Keratinocyte (primary cell): ENCODE data around the gene ANKRD42. TPM values are rescaled to one million over a fixed set of nuclear protein-coding genes. Genes with fewer than 3 reads are reported as not detected.

ENCODE experiments used
- DNase-seq: peaks from one replicate; pipeline ENCODE4 v3.0.0-alpha.2; 2011; ENCODE audit warnings: low read depth, missing footprints, low spot score
- FAIRE-seq: peaks from 2 replicates; lab custom pipeline; 2011; peaks lifted over from hg19 to GRCh38; lab: Jason Lieb, UNC
- H2AFZ ChIP-seq: 2 replicates; pipeline ENCODE4 v1.6.0; 2012; ENCODE audit warnings: low read length, control low read depth, inconsistent platforms; ENCODE audit not compliant: control insufficient read depth
- H3K27ac ChIP-seq: 2 replicates; pipeline ENCODE4 v1.5.1; 2011; ENCODE audit warnings: low read length; ENCODE audit not compliant: control insufficient read depth, insufficient read depth
- H3K27me3 ChIP-seq: 3 replicates; pipeline ENCODE4 v1.6.0; 2011; ENCODE audit warnings: low read length; ENCODE audit not compliant: control insufficient read depth, insufficient read depth; ENCODE audit errors: extremely low read depth
- H3K36me3 ChIP-seq, 2 experiments: 2 replicates in 1 of 2; 3 replicates in 1 of 2; pipeline ENCODE4 v1.5.1; 2011; ENCODE audit warnings: low read length in 2 of 2, mild to moderate bottlenecking in 1 of 2; ENCODE audit not compliant: control insufficient read depth in 2 of 2, insufficient read depth in 2 of 2; ENCODE audit errors: extremely low read depth in 1 of 2
- H3K4me1 ChIP-seq: 3 replicates; pipeline ENCODE4 v1.5.1; 2011; ENCODE audit warnings: low read length; ENCODE audit not compliant: control insufficient read depth, insufficient read depth; ENCODE audit errors: extremely low read depth
- H3K4me2 ChIP-seq: 3 replicates; pipeline ENCODE4 v1.6.0; 2011; ENCODE audit warnings: low read depth, low read length; ENCODE audit not compliant: control insufficient read depth, insufficient read depth; ENCODE audit errors: extremely low read depth
- H3K4me3 ChIP-seq, 3 experiments: fragments of 200-600 bp in 1 of 3; sonication (generic) in 1 of 3; 2 replicates in 2 of 3; 3 replicates in 1 of 3; pipeline ENCODE4 v1.5.1; 2011 to 2016; ENCODE audit warnings: low read length in 3 of 3, mild to moderate bottlenecking in 3 of 3, control low read depth in 2 of 3, inconsistent platforms in 1 of 3, low read depth in 1 of 3, mixed read lengths in 1 of 3, mixed run types in 1 of 3, moderate library complexity in 1 of 3; ENCODE audit not compliant: control insufficient read depth in 2 of 3, insufficient read depth in 2 of 3; ENCODE audit errors: extremely low read depth in 1 of 3
- H3K79me2 ChIP-seq: 2 replicates; pipeline ENCODE4 v1.6.0; 2012; ENCODE audit warnings: low read length; ENCODE audit not compliant: control insufficient read depth, insufficient read depth
- H3K9ac ChIP-seq: 3 replicates; pipeline ENCODE4 v1.6.0; 2011; ENCODE audit warnings: low read length; ENCODE audit not compliant: control insufficient read depth, insufficient read depth; ENCODE audit errors: extremely low read depth
- H3K9me1 ChIP-seq: 3 replicates; pipeline ENCODE4 v1.6.0; 2011; ENCODE audit warnings: low read length; ENCODE audit not compliant: control insufficient read depth, insufficient read depth; ENCODE audit errors: extremely low read depth
- H3K9me3 ChIP-seq: 2 replicates; pipeline ENCODE4 v1.5.1; 2012; ENCODE audit warnings: low read depth, low read length; ENCODE audit not compliant: control insufficient read depth
- H4K20me1 ChIP-seq: 3 replicates; pipeline ENCODE4 v1.6.0; 2011; ENCODE audit warnings: low read length; ENCODE audit not compliant: control insufficient read depth, insufficient read depth; ENCODE audit errors: extremely low read depth
- CTCF ChIP-seq, 3 experiments: IDR thresholded peaks in 1 of 3; conservative IDR thresholded peaks in 1 of 3; optimal IDR thresholded peaks in 1 of 3; 2 replicates in 2 of 3; 3 replicates in 1 of 3; pipeline versions ENCODE3 to v1.5.1; 2011; ENCODE audit warnings: low read length in 3 of 3, mild to moderate bottlenecking in 3 of 3, moderate library complexity in 2 of 3, control low read depth in 1 of 3, inconsistent platforms in 1 of 3; ENCODE audit not compliant: insufficient read depth in 2 of 3; ENCODE audit errors: extremely low read depth in 1 of 3
- EZH2 ChIP-seq: IDR thresholded peaks from one replicate; pipeline ENCODE4 v1.6.1; 2012; ENCODE audit warnings: inconsistent platforms, mild to moderate bottlenecking, low read length, moderate library complexity
- dilution Hi-C: fragments of 300-500 bp; cut with MboI; formaldehyde crosslinking; loops from one replicate; pipeline ENCODE4 v1.7.0; 2020; ENCODE audit warnings: low sequenced_read_pairs; ENCODE audit not compliant: extremely low pct_ligation_motif_present
- polyA plus RNA-seq, 5 experiments: library from polyadenylated mRNA; depleted of rRNA in 3 of 5; stranded (reverse) in 3 of 5; stranded (forward) in 1 of 5; unstranded in 1 of 5; fragments of >200 nt; gene quantifications; 1 replicate in 1 of 5; 2 replicates in 3 of 5; 3 replicates in 1 of 5; pipeline versions ENCODE4 v1.2.1 to v1.2.3, GENCODE V29; 2011 to 2012; ENCODE audit warnings: missing spikeins in 2 of 5, low read depth in 1 of 5, low replicate concordance in 1 of 5

The ANKRD42 gene
- polyA plus RNA-seq, 1 donor (not counting 4 experiments of a cell fraction or from before 2014, with no cell fraction given) = 11.0 TPM

- Histone ChIP-seq H3K27ac (peak overlapping the region; percentile 13), H4K20me1 (peaks cover 20% of the 10 kb centered on the region), H2AFZ (no peak overlapping the region), H3K4me3 (no peak overlapping the region), H3K4me1 (peaks cover 18% of the 10 kb centered on the region), H3K27me3 (no peaks in the 10 kb centered on the region), H3K79me2 (peaks cover 88% of the 10 kb centered on the region), H3K36me3 (peaks cover 8 to 30% of the 10 kb centered on the region in 2 experiments), H3K9me3 (no peaks in the 10 kb centered on the region), H3K4me2 (no peak overlapping the region), H3K9me1 (no peaks in the 10 kb centered on the region), H3K9ac (no peak overlapping the region)
- DNase-seq (no peak), FAIRE-seq (no peak)
- dilution Hi-C loops = no loop called here
- TF ChIP-seq EZH2 (no peak), CTCF (optimal IDR thresholded peaks at IDR 0.05 in 1 of 3, IDR thresholded peaks at IDR 0.05 in 1 of 3, conservative IDR thresholded peaks at IDR 0.05 in 1 of 3; ENCODE audit: extremely low read depth in 1 of 3, insufficient read depth in 2 of 3, low read length in 3 of 3) (no peak)
These were observed 31.8 kb upstream of the ANKRD42 start for GRCh38 chr11:83161610-83162199.

- Histone ChIP-seq H3K9ac (no peak overlapping the region), H3K4me2 (no peak overlapping the region), H3K36me3 (peaks cover 8 to 30% of the 10 kb centered on the region in 2 experiments), H3K27me3 (no peaks in the 10 kb centered on the region), H3K9me1 (no peaks in the 10 kb centered on the region), H3K79me2 (peaks cover 89% of the 10 kb centered on the region), H4K20me1 (peaks cover 20% of the 10 kb centered on the region), H3K27ac (no peak overlapping the region), H3K4me3 (no peak overlapping the region), H3K9me3 (no peaks in the 10 kb centered on the region), H3K4me1 (peaks cover 18% of the 10 kb centered on the region), H2AFZ (no peak overlapping the region)
- dilution Hi-C loops = no loop called here
- DNase-seq = no peak
- FAIRE-seq = no peak
- no peak for TF ChIP-seq EZH2
- TF ChIP-seq CTCF (optimal IDR thresholded peaks at IDR 0.05 in 1 of 3, IDR thresholded peaks at IDR 0.05 in 1 of 3, conservative IDR thresholded peaks at IDR 0.05 in 1 of 3; ENCODE audit: extremely low read depth in 1 of 3, insufficient read depth in 2 of 3, low read length in 3 of 3) = no peak
These were observed 31.1 kb upstream of the ANKRD42 start for GRCh38 chr11:83162377-83162776.
